Activated naive CD4-positive, alpha-beta T cell (primary cell): Measurements from ENCODE around the gene CEP89.
"Not testable (repeated sequence)": the region's sequence is repeated elsewhere in the genome, so short reads cannot be mapped to it uniquely, and the experiment has no call there.

ENCODE experiments used
- DNase-seq, 4 experiments: peaks; one replicate each; lab custom pipeline; 2025; lab: John Stamatoyannopoulos, UW

CEP89 gene

GRCh38 chr19:32869966-32870573 lies 101.7 kb downstream of the CEP89 start:
- no peak for DNase-seq

- no peak for DNase-seq
Observed at GRCh38 chr19:32869369-32869965, 102.3 kb downstream of the CEP89 start, which contains the start of gene SLC7A9. Gene SLC7A9 (minus strand): TSS chr19:32869767. CDS start chr19:32868534, 1,233 bp downstream.

- DNase-seq = no peak
Observed at GRCh38 chr19:32868206-32868950, 103.4 kb downstream of the CEP89 start.

- DNase-seq = not testable (repeated sequence)
Observed at GRCh38 chr19:32867436-32867835, 104.3 kb downstream of the CEP89 start.

GRCh38 chr19:32866564-32867265 lies 105.0 kb downstream of the CEP89 start:
- DNase-seq = no peak

GRCh38 chr19:32866061-32866460 lies 105.7 kb downstream of the CEP89 start:
- DNase-seq = no peak

- DNase-seq = no peak
Observed at GRCh38 chr19:32865326-32865725, 106.4 kb downstream of the CEP89 start.

- DNase-seq = no peak
Observed at GRCh38 chr19:32864318-32865007, 107.3 kb downstream of the CEP89 start.

GRCh38 chr19:32863841-32864240 lies 107.9 kb downstream of the CEP89 start:
- DNase-seq = no peak

- no peak for DNase-seq
Observed at GRCh38 chr19:32863301-32863700, 108.5 kb downstream of the CEP89 start.

- no peak for DNase-seq
Observed at GRCh38 chr19:32862741-32863140, 109.0 kb downstream of the CEP89 start.

- no peak for DNase-seq
Observed at GRCh38 chr19:32862173-32862572, 109.6 kb downstream of the CEP89 start.

GRCh38 chr19:32861596-32861995 lies 110.2 kb downstream of the CEP89 start:
- no peak for DNase-seq

- no peak for DNase-seq
Observed at GRCh38 chr19:32859591-32859990, 112.2 kb downstream of the CEP89 start.

- no peak for DNase-seq
Observed at GRCh38 chr19:32858559-32858958, 113.2 kb downstream of the CEP89 start.

GRCh38 chr19:32858155-32858554 lies 113.6 kb downstream of the CEP89 start:
- no peak for DNase-seq

- no peak for DNase-seq
Observed at GRCh38 chr19:32857584-32857983, 114.2 kb downstream of the CEP89 start.

GRCh38 chr19:32856818-32857217 lies 114.9 kb downstream of the CEP89 start:
- not testable (repeated sequence) for DNase-seq

GRCh38 chr19:32852216-32852615 lies 119.5 kb downstream of the CEP89 start:
- no peak for DNase-seq

GRCh38 chr19:32848035-32848434 lies 123.7 kb downstream of the CEP89 start:
- DNase-seq = not testable (repeated sequence)

- no peak for DNase-seq
Observed at GRCh38 chr19:32843716-32844245, 128.0 kb downstream of the CEP89 start.

GRCh38 chr19:32842061-32842460 lies 129.7 kb downstream of the CEP89 start:
- no peak for DNase-seq
